Activated T-cell treated with anti-CD3 and anti-CD28 coated beads, Interleukin-2, amount 50 U/mL, for 24 hours (primary cell): ENCODE data around the gene PBX1.

Experiments used
- DNase-seq: peaks from one replicate; pipeline ENCODE4 v3.0.0-alpha.2; 2020
- H3K27ac Mint-ChIP-seq: 2 replicates; pipeline ENCODE4 v1.8.0; 2020; ENCODE audit warnings: mild to moderate bottlenecking, mixed read lengths
- H3K27me3 Mint-ChIP-seq: 2 replicates; pipeline ENCODE4 v1.8.0; 2020; ENCODE audit warnings: mixed read lengths
- H3K36me3 Mint-ChIP-seq: 2 replicates; pipeline ENCODE4 v1.8.0; 2020; ENCODE audit warnings: low read depth, mixed read lengths
- H3K4me1 Mint-ChIP-seq: 2 replicates; pipeline ENCODE4 v1.8.0; 2020; ENCODE audit warnings: low read depth, mixed read lengths
- H3K4me3 Mint-ChIP-seq: 2 replicates; pipeline ENCODE4 v1.8.0; 2020; ENCODE audit warnings: mild to moderate bottlenecking, moderate library complexity, mixed read lengths
- H3K9me3 Mint-ChIP-seq: 2 replicates; pipeline ENCODE4 v1.8.0; 2020; ENCODE audit warnings: mixed read lengths

PBX1 gene

DNA sequence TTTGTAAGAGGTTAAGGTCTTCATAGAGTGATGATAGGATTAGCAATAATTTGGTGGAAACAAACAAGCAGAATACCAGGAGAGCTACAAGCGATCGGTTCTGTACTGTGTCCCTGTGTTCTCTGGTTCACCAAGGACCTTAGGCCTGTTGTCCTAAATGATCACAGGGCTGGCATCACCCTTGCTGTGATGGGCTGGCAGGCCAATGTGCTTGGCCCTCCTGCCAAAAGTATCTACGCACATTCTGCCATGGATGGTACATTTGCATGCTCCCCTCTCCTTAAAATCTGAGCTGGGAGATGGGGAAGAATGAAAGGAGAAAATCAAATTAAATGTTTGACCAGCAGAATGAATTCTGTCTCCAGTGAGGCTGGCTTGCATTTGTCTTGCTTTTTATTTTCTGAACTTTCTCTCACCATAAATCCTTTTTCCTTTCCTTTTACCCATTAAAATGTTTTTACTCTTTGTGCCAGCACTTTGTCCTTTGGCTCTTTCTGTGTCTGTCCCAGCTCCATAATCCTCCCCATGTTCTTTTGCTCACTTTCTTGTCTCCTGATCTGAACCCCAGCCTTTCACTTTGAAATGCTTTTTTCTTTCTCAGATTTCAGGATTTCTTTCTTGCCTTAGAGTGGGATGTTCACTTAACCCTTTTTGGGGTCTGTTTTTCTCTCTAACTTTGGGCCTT lies 51.7 kb downstream of the PBX1 start:
- no peak overlapping the region for H3K27ac Mint-ChIP-seq
- H3K36me3 Mint-ChIP-seq: no peaks in the 10 kb centered on the region
- H3K4me3 Mint-ChIP-seq: no peak overlapping the region

GRCh38 chr1:164611754-164612642 lies 53.0 kb downstream of the PBX1 start:
- Mint-ChIP-seq H3K27ac (no peak overlapping the region), H3K4me3 (no peak overlapping the region), H3K36me3 (no peaks in the 10 kb centered on the region), H3K4me1 (no peaks in the 10 kb centered on the region), H3K9me3 (no peaks in the 10 kb centered on the region), H3K27me3 (no peaks in the 10 kb centered on the region)
- DNase-seq: no peak

More for the DNA sequence above, 51.7 kb downstream of the PBX1 start:
- no peak for DNase-seq
- no peaks in the 10 kb centered on the region for H3K27me3 Mint-ChIP-seq
- no peaks in the 10 kb centered on the region for H3K4me1 Mint-ChIP-seq
- no peaks in the 10 kb centered on the region for H3K9me3 Mint-ChIP-seq

GRCh38 chr1:164613176-164613575 lies 54.2 kb downstream of the PBX1 start:
- no peaks in the 10 kb centered on the region for H3K9me3 Mint-ChIP-seq
- no peak for DNase-seq
- no peak overlapping the region for H3K4me3 Mint-ChIP-seq
- no peaks in the 10 kb centered on the region for H3K4me1 Mint-ChIP-seq
- H3K27ac Mint-ChIP-seq: no peak overlapping the region
- H3K27me3 Mint-ChIP-seq: no peaks in the 10 kb centered on the region
- H3K36me3 Mint-ChIP-seq: no peaks in the 10 kb centered on the region

- H3K4me1 Mint-ChIP-seq: no peaks in the 10 kb centered on the region
- no peak for DNase-seq
- H3K27ac Mint-ChIP-seq: no peak overlapping the region
- no peak overlapping the region for H3K4me3 Mint-ChIP-seq
- no peaks in the 10 kb centered on the region for H3K27me3 Mint-ChIP-seq
- no peaks in the 10 kb centered on the region for H3K36me3 Mint-ChIP-seq
- H3K9me3 Mint-ChIP-seq: no peaks in the 10 kb centered on the region
Observed at GRCh38 chr1:164614316-164614715, 55.3 kb downstream of the PBX1 start.

- H3K9me3 Mint-ChIP-seq: no peaks in the 10 kb centered on the region
- no peak overlapping the region for H3K4me3 Mint-ChIP-seq
- no peak overlapping the region for H3K27ac Mint-ChIP-seq
- no peaks in the 10 kb centered on the region for H3K36me3 Mint-ChIP-seq
- no peaks in the 10 kb centered on the region for H3K27me3 Mint-ChIP-seq
- no peak for DNase-seq
- H3K4me1 Mint-ChIP-seq: no peaks in the 10 kb centered on the region
Observed at GRCh38 chr1:164617377-164618201, 58.6 kb downstream of the PBX1 start.

DNA sequence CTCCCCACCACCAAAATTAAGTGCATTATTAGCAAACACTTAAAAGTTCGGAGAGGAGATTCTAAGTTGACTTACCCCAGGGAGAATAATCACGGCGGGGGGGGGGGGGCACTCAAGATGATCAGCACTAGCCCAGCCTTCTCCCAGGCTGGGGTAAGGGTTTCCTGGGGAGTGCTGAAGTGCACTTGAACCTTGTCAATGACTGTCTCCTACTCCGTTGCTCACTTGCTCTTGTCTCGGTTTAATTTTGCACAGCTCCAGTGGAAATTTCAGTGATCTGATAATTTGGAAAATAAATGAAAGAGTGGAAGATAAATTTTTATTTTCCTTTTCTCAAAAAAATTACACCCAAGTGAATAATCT lies 59.2 kb downstream of the PBX1 start:
- no peak for DNase-seq
- Mint-ChIP-seq H3K36me3 (no peaks in the 10 kb centered on the region), H3K27me3 (no peaks in the 10 kb centered on the region), H3K4me3 (no peak overlapping the region), H3K4me1 (no peaks in the 10 kb centered on the region), H3K9me3 (no peaks in the 10 kb centered on the region), H3K27ac (no peak overlapping the region)

DNA sequence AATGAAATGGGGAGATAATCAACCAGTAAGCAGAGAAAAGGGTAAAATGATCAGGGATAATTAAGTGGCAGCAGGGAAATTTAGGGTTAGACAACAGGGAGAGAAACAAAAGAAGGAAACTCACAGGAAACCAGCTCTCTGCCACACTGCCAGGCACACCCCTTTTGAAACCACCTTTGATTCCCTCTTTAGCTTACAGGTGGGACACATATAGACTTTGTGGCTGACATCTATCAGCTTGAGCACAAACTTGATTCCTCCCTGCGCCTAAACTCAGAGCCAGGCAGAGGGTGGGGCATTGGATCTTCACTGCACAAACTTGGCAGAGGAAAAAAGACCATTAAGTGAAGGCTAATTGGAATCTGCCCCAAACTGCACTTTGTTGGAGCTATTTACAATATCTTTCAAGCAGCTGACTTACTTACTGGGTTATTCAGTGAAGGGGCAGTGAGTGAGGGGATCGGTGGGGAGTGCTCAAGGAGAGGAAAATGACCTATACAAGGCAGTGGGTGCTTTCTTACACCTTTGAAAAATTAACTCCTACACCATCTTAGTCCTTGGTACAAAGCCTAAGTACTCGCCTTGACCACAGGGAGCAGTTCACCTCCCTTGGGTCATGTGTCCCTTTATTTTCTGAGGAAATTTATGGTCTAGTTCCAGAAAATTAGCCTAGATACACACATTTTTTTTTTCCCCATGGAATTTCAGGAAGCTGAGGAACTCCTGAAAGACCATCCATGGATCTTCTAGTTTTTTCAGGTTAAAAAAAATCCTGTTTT lies 60.2 kb downstream of the PBX1 start:
- DNase-seq: no peak
- Mint-ChIP-seq H3K27ac (no peak overlapping the region), H3K9me3 (no peaks in the 10 kb centered on the region), H3K36me3 (no peaks in the 10 kb centered on the region), H3K4me3 (no peak overlapping the region), H3K27me3 (no peaks in the 10 kb centered on the region), H3K4me1 (no peaks in the 10 kb centered on the region)

DNA sequence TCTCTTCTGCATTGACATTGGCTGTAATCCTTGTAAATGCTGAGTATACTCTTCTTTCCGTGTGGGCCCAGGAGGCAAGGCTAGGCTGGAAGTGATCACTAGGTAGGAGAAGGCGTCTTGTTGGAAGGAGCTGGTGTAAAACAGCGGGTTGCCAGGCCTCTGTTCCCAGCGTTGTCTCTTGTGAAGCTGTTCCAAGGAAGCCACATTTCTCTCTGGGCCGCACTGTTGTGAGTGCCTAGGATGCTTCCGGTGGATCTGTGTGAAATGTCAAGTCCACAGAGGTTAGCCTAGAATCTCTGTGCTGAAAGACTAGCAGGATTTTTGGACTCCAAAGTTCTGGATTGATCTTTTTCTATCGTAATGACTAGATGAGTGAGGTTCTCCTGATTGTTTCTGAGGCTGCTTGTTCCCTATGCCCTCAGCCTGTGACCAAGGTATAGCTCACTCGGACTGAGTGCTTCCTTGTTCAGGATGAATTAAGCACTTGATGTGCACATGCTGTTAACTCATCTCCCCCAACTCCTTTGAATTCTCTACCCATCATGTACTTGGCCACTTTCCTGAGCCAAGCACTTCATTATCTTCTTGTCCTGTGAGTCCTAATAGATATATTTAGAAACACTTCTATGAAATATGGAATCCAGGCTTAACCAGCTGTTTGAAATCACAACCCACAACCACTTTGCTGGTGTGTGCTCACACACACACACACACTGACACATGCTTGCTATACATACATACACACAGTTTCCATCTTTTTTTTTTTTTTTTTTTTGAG lies 63.3 kb downstream of the PBX1 start:
- Mint-ChIP-seq H3K4me3 (no peak overlapping the region), H3K4me1 (peaks cover 2% of the 10 kb centered on the region), H3K27ac (no peak overlapping the region), H3K9me3 (no peaks in the 10 kb centered on the region), H3K27me3 (no peaks in the 10 kb centered on the region), H3K36me3 (no peaks in the 10 kb centered on the region)
- no peak for DNase-seq

- Mint-ChIP-seq H3K4me3 (no peak overlapping the region), H3K27ac (no peak overlapping the region), H3K4me1 (peaks cover 2% of the 10 kb centered on the region), H3K27me3 (no peaks in the 10 kb centered on the region), H3K36me3 (no peaks in the 10 kb centered on the region), H3K9me3 (no peaks in the 10 kb centered on the region)
- no peak for DNase-seq
Observed at GRCh38 chr1:164623805-164624204, 64.8 kb downstream of the PBX1 start.

DNA sequence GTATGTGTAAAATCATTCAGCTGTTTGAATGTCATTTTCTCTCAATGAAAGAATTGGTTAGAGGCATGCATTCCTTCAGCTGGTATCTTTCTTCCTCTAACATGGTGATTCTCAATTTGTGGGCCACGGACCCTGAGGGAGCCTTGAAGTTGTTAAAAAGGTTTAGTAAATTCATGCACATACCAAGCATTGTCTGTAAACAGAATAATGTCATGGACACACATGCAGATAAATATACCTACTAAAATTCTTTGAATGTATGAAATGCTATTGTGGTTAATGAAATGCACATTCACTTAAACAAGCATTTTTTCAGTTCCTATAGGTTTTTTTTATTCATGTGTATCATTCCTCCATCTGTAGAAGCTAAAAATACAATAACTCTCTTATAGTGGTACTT lies 65.4 kb downstream of the PBX1 start:
- Mint-ChIP-seq H3K36me3 (no peaks in the 10 kb centered on the region), H3K9me3 (no peaks in the 10 kb centered on the region), H3K4me3 (no peak overlapping the region), H3K27me3 (no peaks in the 10 kb centered on the region), H3K4me1 (peaks cover 2% of the 10 kb centered on the region), H3K27ac (no peak overlapping the region)
- DNase-seq: no peak

DNA sequence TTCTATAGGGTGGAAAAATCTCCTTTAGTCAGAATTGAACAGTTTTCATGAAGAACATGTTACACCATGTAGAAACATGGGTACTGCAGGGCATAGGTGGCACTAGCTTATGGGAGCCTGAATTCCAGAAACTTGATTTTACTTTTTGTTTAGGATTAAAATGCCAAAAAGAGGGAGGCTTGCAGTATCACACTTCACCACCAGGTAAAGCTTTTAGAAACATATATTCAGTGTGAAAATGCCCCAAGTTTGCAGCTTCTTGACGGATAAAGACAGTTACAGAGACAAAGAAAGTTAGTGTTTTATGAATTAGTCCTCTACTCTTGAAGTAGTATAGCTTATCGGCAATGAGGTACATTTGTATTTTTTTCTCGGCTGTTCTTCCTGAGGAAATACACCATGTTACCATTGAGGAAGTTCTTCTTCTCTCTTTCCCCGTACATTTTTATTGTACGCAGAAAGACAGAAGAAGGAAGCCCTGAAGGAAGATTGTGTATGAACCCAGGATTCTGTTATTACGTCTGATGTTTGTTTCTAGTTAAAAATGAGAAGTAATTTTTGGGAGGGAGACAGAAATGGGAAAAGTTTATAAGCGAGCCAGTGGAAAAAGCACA lies 66.1 kb downstream of the PBX1 start:
- no peaks in the 10 kb centered on the region for H3K27me3 Mint-ChIP-seq
- no peak for DNase-seq
- peaks cover 2% of the 10 kb centered on the region for H3K4me1 Mint-ChIP-seq
- H3K27ac Mint-ChIP-seq: no peak overlapping the region
- no peaks in the 10 kb centered on the region for H3K9me3 Mint-ChIP-seq
- no peaks in the 10 kb centered on the region for H3K36me3 Mint-ChIP-seq
- H3K4me3 Mint-ChIP-seq: no peak overlapping the region

- no peak for DNase-seq
- Mint-ChIP-seq H3K27ac (no peak overlapping the region), H3K9me3 (no peaks in the 10 kb centered on the region), H3K36me3 (no peaks in the 10 kb centered on the region), H3K4me1 (peaks cover 2% of the 10 kb centered on the region), H3K4me3 (no peak overlapping the region), H3K27me3 (no peaks in the 10 kb centered on the region)
Observed at GRCh38 chr1:164628772-164629171, 69.8 kb downstream of the PBX1 start.

DNA sequence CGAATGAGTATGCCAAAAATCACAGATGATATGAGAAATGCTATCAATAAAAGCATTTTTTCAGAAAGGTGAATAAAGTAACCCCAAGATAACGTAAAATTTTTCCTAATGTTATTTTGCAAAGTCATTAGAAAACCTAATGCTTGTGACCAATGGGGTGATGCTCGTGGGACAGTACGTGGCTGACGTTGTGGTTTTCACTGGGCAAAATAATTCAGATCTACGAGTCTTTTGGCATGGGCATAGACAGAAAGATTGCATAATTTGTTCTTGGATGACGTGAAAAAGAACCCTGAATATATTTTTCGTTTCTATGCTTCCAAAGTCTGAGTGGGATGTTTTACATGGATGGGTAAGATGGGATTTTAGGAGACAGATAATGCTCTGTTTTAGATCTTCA lies 71.0 kb downstream of the PBX1 start:
- Mint-ChIP-seq H3K4me3 (no peak overlapping the region), H3K27me3 (no peaks in the 10 kb centered on the region), H3K36me3 (no peaks in the 10 kb centered on the region), H3K27ac (no peak overlapping the region), H3K4me1 (peaks cover 2% of the 10 kb centered on the region), H3K9me3 (no peaks in the 10 kb centered on the region)
- no peak for DNase-seq
